ENCODE measurements around the gene MTRR. TPM values are rescaled to one million over a fixed set of nuclear protein-coding genes. Genes with fewer than 3 reads are reported as not detected.
"Not testable (repeated sequence)": the region's sequence is repeated elsewhere in the genome, so short reads cannot be mapped to it uniquely, and the experiment has no call there.

The MTRR gene
- total RNA-seq, 3 donors from 2014 or later, result 50.5 to 53.7 (median 53.3) TPM

DNA sequence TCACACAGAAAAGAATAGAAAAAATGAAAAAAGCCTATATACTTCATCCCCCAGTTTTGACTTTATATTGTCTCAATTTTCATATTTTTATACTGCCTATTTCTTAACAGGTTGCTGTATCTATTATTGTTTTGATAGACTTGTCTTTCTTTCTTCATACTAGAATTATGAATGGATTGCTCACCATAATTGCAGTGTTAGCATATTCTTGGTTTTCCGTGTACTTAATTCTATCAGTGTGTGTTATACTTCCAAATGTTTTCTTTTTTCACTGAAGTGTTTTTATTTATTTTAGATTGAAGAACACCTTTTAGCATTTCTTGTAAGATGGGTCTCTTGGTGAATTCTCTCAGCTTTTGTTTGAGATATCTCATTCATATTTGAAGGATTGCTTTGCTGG is 38.7 kb downstream of the MTRR start:
- no peak for DNase-seq
- H3K9me3 ChIP-seq, result peaks cover 32% of the 10 kb centered on the region
- H3K36me3 ChIP-seq (ENCODE audit: low read depth), result no peaks in the 10 kb centered on the region
- no peak for TF ChIP-seq CTCF (IDR thresholded peaks at IDR 0.05)
- no peak overlapping the region for H3K4me3 ChIP-seq
- H3K4me1 ChIP-seq (ENCODE audit: low read depth), result no peaks in the 10 kb centered on the region
- ATAC-seq, result no peak
- intact Hi-C loops (cut with DNase I, micrococcal nuclease), result no loop called here

DNA sequence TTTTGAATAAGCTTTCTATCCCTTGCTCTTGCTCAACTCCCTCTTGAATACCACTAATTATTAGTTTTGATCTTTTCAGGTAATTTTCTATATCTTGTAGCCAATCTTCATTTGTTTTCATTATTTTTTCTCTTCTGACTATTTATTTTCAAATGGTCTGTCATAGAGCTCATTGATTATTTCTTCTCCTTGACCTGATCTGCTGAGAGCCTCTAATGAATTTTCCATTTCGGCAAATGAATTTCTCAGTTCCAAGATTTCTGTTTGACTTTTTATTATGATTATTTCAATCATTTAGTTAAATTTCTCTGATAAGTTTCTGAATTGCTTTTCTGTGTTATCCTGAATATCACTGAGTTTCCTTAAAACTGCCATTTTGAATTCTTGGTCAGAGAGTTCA is 39.4 kb downstream of the MTRR start:
- no peaks in the 10 kb centered on the region for H3K4me1 ChIP-seq (ENCODE audit: low read depth)
- no peak for ATAC-seq
- DNase-seq, result no peak
- TF ChIP-seq CTCF (IDR thresholded peaks at IDR 0.05), result no peak
- no peaks in the 10 kb centered on the region for H3K36me3 ChIP-seq (ENCODE audit: low read depth)
- peaks cover 32% of the 10 kb centered on the region for H3K9me3 ChIP-seq
- no peak overlapping the region for H3K4me3 ChIP-seq
- intact Hi-C loops (cut with DNase I, micrococcal nuclease), result no loop called here

- Histone ChIP-seq H3K36me3 (ENCODE audit: low read depth) (no peaks in the 10 kb centered on the region), H3K4me1 (ENCODE audit: low read depth) (no peaks in the 10 kb centered on the region), H3K9me3 (peaks cover 32% of the 10 kb centered on the region), H3K4me3 (no peak overlapping the region)
- no peak for TF ChIP-seq CTCF (IDR thresholded peaks at IDR 0.05)
- ATAC-seq, result no peak
- DNase-seq, result no peak
- intact Hi-C loops (cut with DNase I, micrococcal nuclease), result no loop called here
Measured at GRCh38 chr5:7910738-7911428, 41.9 kb downstream of the MTRR start.

GRCh38 chr5:7911429-7911771 is 42.5 kb downstream of the MTRR start:
- H3K4me1 ChIP-seq (ENCODE audit: low read depth); H3K4me3 ChIP-seq; DNase-seq; intact Hi-C loops (cut with DNase I, micrococcal nuclease); ATAC-seq; H3K36me3 ChIP-seq (ENCODE audit: low read depth): not testable (repeated sequence)
- H3K9me3 ChIP-seq, result peaks cover 32% of the 10 kb centered on the region

DNA sequence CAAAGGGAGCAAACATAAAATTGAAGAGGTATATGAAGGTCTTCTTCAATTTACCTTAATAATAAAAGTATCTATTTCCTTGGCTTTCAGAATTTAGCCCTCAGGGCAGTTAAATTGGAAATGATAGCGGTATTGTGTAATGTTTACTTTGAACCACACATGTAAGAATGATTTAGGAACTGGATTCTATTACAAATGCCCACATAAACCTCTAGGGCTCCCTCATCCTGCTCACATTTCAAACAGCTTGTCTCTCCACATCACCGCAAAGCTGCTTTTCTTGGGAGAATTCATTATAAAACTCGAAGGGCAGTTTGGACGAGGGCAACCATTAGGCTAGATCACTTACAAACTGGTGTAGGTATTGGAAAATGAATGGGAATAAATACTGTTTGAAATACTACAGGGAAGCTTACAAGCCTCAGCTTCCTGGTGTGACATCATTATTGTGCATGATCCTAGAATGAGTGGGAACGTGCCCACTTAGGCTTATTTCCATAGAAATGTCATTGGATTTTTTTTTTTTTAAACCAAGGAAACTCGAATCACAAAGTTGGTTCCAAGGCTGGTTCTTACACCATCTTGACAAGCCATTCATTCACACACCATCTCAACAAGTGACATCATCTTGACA is 47.3 kb downstream of the MTRR start:
- ATAC-seq (no peak), DNase-seq (no peak)
- intact Hi-C loops (cut with DNase I, micrococcal nuclease), result no loop called here
- H3K4me3 ChIP-seq, result no peak overlapping the region
- TF ChIP-seq CTCF (IDR thresholded peaks at IDR 0.05), result no peak
- no peaks in the 10 kb centered on the region for H3K4me1 ChIP-seq (ENCODE audit: low read depth)
- no peaks in the 10 kb centered on the region for H3K36me3 ChIP-seq (ENCODE audit: low read depth)
- H3K9me3 ChIP-seq, result peaks cover 10% of the 10 kb centered on the region

Data from mucosa of descending colon (tissue), 3 donors.